ENCODE results near the gene TENM4.
A peak's percentile ranks its signal among the peaks of the same experiment; 100 is the strongest.
"Not testable (repeated sequence)": the region's sequence is repeated elsewhere in the genome, so short reads cannot be mapped to it uniquely, and the experiment has no call there.

Gene TENM4

DNA sequence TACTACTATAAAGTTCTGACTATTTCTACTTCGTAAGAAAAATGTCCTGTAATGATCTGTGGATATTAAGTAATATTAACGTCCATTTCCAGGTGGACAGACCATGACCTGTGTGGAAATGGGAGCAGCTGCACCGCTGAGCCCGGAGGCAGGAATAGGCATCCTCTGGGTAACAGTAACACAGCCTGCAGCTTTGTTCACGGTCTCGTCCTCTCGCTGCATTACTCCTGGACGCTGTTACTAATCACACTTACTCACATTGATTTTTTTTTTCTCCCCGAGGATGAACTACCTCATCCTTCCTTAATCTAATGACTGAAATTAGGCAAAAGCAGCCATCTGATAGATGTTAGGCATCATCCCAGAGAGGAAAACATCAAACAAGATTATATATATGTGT lies 520.5 kb downstream of the TENM4 start:
- no peak for DNase-seq

DNA sequence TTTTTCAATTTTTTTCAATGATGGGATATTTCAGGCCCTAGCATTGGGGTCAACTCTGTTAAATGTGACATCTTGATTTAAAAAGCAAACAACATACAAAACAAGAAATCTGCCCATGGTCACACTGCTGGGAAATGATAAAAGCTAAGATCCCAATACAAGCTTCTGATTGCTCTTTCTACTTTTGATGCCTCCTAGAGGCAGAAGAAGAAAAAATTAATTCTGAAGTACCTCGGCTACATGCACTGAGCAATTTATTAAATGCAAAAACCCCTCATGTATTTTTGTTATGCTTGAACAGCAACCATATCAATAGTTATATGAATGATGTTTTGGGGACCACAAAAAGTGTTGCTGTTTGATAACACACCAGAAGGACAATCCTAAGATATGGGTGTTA lies 524.1 kb downstream of the TENM4 start:
- no peak for DNase-seq

DNA sequence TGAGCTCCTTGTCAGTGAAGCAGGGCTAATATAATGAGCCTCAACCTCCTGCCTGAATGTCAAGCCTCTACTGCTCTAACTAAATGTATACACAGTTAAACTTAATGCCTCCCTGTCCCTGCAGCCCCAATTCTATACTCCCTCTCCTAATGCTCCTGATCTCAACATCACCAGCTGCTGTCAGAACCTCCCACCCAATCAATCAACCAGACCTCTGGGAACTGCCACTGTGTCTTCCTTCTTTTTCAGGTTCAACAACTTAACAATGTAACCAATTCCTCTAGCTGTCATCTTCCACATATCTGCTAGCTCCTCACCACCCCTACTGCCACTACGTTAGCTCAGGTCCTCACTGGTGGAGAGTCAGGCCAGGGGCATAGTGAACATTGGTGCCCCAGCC lies 526.3 kb downstream of the TENM4 start:
- DNase-seq, result no peak

DNA sequence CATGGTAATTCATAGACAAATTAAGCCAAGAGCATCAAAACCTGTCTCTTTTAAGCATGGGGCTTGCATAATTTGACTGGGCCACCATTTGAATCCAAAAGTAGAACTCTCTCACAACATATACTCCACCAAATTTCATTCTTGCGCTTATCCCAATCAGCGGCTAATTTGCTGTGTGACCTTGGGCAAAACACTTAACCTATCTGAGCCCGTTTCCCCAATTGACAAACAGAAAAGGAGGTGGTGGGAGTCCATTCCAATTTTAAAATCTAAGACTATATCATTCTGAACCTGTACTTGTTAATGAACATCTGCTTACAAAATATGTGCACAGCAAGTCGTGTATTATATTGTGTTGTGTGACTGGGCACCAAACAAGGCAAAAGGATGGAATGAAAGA lies 528.1 kb downstream of the TENM4 start:
- no peak for DNase-seq

DNA sequence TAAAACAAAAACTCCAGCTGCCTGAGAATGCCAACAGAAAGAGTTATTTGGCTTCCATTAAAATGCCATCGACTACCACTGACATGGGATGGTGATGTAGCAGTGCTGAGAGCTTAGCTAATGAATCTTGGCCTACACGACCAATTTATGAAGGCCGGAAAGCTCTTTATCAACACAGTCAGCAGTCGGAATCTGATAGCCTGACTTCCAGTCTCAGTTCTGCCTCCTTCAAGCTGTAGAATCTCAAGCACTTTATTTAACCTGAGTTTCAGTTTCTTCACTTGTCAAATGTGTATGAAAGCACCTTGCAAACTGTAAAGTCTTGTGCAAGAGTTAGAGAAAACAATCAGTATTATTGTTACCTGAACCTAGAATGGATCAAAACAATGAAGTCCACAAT lies 530.5 kb downstream of the TENM4 start:
- no peak for DNase-seq

DNA sequence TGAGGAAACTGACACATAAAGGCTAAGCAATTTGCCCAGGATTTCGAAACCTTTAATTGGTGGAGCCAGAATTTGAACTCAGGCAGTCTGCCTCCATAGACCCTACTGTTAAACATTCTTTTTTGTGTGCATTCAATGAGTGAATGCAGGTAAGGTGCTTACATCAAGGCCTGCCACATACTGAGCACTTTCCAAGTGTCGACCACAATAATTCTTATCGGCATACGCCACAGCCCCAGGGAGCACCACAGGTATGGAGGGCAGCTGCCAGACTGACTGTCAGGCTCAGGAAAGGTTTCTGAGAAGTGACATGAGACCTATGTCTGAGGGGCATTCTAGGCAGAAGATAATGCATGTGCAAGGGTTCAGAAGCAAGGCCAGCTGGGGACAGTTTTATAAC lies 531.4 kb downstream of the TENM4 start:
- DNase-seq, result no peak

DNA sequence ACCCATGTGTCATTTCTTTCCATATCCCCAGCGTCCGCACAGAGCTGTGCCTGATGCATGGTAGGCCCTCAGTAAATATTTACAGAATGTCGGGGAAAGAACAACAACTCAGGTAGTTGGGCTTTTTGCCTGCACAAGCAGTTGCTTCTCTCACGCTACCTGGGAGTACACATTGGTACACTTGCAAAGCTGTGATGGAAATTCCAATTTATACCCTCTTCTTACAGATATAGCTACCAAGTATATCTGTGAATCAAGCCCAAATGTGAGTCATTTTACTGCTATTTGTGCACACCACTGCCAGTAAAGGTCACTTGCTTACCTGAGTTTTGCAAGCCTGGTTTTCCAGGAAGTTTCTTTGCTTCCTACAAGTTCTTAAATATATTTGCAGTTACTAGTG lies 533.2 kb downstream of the TENM4 start:
- DNase-seq, result no peak

DNA sequence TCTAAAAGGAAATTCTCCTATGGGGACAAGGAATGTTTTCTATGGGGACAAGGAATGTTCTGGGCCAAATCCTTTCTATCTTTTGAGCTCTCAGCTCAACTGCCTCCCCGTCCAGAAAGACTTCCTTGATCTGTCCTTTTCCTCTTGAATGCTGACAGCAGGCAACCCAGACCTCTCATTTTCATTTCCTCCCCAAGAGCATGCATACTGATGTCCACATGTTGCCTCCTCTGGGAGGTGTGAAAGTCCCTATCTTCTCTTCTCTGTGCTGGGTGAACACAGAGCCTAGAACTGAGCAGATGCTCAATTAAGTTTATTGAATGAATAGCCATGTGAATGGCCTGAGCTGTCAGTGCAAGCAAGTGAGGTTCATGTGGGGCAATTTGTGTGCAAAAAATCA lies 534.3 kb downstream of the TENM4 start:
- no peak for DNase-seq

DNA sequence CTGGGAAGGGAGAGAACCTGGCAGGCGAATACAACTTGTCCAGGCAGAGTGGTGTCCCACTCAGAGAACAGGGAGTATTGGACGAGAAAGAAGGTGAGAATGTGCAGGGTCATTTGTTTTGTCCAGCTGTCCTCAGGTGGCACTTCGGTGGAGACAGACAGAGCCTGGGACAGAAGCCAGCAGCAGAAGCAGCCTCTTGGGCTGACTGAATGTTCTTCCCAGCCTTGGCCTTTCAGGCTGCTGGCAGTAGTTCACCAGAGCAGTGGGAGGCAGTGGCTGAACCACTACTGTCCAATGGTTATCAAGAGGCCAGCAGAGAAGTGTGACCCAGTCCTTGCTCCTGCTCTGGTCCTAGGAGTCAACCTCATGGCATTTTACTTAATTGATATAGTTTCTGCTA lies 535.1 kb downstream of the TENM4 start:
- DNase-seq, result peak in 1 of 56 donors; percentile 3

DNA sequence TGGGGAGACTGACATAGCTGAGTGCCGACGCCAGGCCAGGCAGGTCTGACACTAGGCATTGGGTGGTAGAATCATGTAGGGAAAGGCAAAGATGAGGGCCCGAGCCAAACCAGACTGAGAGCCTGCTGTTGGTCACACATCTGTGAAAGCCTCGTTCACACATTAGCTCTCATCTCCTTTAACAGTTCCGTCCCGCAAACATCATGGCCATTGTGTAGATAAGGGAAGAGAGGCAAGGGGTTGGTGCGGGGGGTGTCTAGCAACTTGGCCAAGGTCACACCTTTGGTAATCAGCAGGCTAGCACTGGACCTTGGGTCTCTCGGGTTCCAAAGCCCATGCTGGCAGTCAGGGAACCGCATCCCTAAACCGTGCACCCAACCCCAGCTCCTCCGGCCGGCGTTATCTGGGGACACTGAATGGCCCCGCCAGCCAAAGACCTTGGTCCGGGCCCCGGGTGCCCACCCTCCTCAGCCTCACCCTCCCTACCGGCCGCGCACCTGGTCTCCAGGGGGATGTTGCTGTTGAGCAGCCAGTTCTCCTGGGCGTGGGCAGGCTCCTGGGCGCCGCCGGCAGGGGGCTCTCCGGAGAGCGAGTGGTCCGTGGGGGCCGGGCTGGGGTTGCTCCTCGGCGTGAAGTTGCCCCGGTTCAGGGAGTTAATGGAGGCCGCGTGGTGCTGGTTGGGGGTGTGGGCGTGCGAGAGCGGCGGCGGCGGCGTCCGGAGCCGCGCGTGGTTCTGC lies 537.9 kb downstream of the TENM4 start:
- no peak for DNase-seq

DNA sequence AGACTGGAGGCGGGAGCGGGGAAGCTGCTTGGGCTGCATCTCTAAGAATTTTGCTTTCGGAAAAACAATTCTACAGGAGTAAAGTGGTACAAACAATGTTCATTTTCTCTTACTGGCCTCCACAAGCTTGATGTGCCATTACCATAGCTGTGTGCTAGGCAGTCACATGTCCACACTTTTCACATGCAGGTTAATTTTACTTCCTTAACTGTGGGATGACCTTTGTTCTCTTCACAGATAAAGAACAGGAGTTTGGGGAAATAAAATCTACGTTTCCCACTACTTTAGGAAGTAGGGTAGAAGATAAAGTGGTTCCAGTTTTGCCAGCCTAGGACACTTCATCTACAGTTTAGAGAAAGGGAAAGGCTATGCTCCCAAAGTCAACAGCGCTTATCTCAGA lies 539.0 kb downstream of the TENM4 start:
- DNase-seq, result no peak

DNA sequence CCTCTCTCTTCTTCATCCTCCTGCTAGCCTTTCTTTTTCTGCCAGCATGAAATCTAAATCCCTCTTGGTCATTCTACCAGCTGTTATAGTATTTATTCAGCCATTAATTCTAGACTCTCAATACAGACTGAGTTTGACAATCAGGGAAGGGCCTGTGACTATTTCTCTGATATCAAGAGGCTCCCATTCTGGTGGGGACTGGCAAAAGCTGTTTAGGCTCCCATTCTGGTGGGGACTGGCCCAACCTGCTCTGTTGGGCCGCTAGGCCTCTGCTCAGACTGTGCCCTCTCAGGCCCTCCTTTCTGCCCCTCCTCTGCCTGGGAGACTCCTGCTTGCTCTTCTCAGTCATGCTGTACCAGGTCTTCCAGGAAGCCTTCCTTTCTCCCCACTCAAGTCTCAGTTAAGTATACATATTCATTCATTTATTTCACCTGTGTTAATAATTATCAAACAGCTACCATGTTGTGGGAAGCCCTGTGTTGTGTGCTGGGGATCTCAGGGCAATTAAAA lies 542.5 kb downstream of the TENM4 start:
- DNase-seq, result no peak

DNA sequence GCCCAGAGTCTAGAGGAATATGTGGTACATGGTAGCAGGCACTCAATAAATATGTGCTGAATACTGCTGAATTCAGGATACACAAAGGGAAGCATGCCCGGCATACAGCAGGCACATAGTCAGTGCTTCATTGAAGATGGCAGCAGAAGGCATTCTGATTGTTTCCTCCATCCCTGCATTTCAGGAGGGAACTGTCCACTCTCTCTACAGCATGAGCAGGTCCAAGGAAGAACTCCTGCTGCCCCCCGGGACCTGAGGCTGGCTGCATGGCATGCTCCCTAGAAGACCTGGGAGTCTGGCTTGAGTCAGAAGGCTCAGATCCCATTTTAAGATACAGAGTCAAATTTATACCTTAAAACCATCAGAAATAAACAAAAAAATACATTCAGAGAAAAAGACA lies 546.8 kb downstream of the TENM4 start:
- no peak for DNase-seq

DNA sequence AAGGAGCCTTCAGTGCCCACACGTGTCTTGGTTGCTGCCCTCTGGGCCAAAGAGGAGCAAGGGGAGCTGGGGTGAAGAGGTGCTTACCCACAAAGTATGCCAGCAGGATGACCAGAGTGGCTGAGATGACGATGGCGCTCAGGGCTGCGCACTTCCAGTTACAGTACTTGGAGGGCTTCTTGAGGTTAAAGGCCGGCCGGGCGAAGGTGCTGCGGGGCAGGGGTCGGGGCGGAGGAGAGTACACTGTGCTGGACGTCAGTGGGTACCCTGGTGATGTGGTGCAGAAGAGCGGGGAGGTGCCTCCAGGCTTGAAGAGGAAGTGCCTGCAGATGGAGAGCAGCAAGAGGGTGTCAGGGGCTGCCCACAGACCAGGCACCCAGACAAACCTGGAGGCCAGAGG lies 551.1 kb downstream of the TENM4 start:
- no peak for DNase-seq

DNA sequence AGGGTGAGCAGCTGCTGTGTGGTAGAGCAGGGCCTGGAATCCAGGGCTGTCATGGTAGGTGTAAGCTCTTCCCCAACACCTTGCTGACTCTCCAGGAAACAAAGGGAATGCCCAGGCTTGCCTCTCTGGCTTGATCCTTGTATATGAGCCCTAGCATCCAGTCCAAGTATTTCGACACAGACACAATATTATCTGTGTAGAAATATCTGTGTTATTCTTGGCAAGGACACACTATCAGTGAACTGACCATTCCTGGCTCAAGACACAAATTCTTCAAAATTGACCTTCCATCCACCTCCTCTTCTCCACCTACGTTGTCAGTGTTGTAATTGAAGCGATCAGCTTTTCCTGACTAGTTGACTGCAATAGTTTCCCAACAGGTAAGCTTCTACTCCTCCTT lies 554.2 kb downstream of the TENM4 start:
- DNase-seq, result no peak

DNA sequence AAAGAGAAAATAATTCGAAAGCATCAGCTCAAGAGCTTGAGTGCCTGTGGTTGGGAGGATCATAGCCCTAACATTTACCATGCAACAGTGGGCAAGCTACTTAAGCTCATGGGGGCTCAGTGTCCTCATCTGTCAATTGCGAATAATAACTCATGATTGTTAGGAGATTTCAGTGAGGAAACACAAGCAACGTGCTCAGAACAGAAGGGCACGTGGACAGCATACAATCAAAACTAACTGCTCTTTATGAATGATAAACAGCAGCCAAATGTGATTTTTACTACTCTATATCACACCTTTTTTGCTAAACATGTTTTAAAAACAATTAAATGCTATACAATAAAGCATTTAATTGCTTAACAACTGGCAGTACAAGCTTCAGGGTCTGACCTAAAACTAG lies 556.1 kb downstream of the TENM4 start:
- no peak for DNase-seq

DNA sequence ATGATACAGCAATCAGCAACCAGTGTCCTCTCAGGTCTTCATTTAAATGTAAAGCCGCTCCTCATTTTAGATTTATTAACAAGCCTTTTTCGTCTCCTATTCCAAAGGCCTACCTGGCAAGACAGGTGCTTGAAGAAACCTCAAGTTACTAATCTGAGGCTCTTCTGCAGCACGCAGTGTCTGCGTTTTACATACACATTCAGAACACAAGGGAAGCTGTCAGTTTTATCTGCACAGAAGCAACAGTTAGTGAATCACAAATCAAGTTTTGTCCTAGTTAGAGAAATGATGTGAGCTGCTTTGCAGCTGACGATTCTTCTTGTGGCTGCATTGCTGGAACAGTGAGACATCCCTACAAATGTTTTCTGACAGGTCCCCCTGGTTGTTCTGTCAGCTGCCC lies 557.3 kb downstream of the TENM4 start:
- peak in 10 of 56 donors; percentile 6 to 49 (median 14) for DNase-seq

DNA sequence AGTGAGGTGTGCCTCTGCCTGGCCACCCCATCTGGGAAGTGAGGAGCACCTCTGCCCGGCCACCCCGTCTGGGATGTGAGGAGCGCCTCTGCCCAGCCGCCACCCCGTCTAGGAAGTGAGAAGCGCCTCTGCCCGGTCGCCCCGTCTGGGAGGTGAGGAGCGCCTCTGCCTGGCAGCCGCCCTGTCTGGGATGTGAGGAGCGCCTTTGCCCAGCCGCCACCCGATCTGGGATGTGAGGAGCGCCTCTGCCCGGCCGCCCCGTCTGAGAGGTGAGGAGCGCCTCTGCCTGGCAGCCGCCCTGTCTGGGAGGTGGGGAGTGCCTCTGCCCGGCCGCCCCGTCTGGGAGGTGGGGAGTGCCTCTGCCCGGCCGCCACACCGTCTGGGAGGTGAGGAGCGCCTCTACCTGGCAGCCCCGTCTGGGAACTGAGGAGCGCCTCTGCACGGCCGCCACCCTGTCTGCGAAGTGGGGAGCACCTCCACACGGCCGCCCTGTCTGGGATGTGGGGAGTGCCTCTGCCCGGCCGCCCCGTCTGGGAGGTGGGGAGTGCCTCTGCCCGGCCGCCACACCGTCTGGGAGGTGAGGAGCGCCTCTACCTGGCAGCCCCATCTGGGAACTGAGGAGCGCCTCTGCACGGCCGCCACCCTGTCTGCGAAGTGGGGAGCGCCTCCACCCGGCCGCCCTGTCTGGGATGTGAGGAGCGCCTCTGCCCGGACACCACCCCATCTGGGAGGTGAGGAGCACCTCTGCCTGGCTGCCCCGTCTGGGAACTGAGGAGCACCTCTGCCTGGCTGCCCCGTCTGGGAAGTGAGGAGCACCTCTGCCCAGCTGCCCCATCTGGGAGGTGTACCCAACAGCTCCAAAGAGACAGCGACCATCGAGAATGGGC lies 561.5 kb downstream of the TENM4 start:
- DNase-seq, result not testable (repeated sequence)

DNA sequence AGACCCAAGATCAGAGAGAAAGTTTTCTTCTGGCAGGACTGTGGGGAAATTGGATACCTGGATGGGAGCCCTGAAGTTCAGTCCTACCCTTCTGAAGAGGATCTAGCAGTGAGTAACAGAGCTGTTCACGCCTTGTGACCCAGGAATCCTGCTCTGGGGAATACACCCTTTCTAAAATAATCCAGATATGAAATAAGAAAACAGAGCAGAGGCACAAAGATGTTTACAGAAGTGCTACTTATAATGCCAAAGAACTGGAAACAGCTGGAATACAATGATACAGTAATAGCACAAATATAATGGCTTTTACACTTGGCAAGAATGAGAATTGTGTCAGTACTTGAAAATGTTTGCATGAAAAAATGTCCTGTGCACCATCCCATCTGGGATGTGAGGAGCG lies 562.2 kb downstream of the TENM4 start:
- no peak for DNase-seq

DNA sequence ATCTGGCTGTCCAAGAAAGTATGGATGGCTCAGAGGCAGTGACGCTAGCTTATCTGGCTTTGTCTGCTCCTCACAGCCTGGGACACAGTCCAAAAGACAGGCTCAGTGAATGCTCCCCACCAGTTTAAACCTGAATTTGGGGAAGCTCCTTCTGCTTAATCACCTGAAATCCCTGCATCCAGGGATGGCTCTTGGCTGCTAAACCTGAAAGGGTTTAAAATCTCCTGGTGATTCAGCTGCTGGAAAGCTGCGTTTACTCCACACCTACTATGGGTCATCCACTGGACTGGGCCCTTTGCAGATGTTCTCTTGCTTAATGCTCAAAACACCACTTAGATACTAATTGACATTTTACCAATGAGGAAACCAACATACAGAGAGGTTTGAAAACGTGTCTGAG lies 564.2 kb downstream of the TENM4 start:
- DNase-seq, result no peak

DNA sequence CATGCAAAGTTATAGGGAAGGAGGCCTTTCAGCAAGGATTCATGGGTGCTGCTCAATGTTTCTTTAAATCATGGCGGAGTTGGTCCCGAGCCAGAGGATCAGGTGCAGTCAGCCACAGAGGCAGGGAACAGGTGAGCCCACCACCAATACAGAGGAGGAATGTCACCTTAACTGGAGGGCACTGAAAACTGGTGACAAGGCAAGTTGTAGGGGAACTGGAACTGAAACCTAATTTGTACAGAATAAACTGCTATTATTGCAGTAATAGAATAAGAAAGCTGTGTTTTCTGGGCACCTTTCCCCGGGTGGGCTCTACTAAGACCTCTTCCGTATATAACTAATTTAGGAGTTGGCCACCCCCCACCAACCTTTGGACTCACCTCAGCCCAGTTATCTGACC lies 570.2 kb downstream of the TENM4 start:
- DNase-seq, result no peak

DNA sequence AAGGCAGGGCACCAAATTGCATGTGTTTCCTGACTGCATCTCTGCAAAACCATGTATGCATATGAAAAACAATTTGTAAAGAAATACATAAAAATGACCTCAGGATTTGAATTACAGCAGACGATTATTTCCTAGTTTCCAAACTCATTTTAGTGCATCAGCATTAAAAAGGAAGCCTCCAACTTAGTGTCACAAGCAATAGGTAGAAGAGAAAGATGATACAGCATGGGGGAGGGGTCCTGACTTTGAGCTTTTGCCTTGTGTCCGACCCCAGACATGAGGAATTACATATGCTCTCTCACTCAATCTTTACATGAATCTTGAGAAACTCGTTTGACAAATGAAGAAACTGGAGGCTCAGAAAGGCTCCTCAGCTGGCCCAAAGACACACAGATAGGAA lies 571.5 kb downstream of the TENM4 start:
- no peak for DNase-seq

DNA sequence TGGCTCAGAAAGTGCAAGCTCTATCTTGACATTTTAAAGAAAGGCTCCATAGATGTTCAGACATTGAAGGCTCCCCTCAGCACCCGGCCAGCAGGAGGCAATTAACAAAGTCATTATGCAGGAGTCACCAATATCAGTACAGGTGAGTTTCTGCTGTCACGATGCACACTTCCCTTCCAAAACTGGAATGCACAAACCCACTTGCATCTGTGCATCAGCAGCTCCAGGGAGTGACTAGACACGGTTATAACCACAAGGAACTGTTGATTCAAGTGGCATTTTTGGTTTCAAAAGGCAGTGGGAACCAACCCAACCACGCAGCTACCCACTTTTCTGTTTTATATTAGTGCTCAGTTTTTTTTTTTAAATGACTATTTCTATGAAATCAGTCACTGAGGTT lies 572.3 kb downstream of the TENM4 start:
- DNase-seq, result no peak

Measured in nucleus accumbens (tissue), 56 donors.